Activated CD8-positive, alpha-beta T cell treated with anti-CD3 and anti-CD28 coated beads for 36 hours (primary cell): Measurements from ENCODE around the gene LEMD1. TPM values are rescaled to one million over a fixed set of nuclear protein-coding genes. Genes with fewer than 3 reads are reported as not detected.

Source experiments
- ATAC-seq: fragments of 200-7000 bp; cut with Tn5 transposase; one replicate; pipeline ENCODE4 v1.10.0; 2021; ENCODE audit warnings: mild to moderate bottlenecking, moderate library complexity
- CTCF ChIA-PET: fragments of 350-600 bp; sonication (Branson Sonifier 250); formaldehyde crosslinking; loops from one replicate; lab custom pipeline; 2021; ENCODE audit warnings: antibody characterized with exemption; lab: Charles Lee
- POLR2A ChIA-PET: fragments of 350-600 bp; sonication (Branson Sonifier 250); formaldehyde crosslinking; loops from one replicate; lab custom pipeline; 2021; ENCODE audit warnings: antibody characterized with exemption; lab: Charles Lee
- DNase-seq: peaks from one replicate; pipeline ENCODE4 v3.0.0-alpha.2; 2020
- H3K27ac Mint-ChIP-seq: one replicate; pipeline ENCODE4 v1.8.0; 2021; ENCODE audit warnings: mild to moderate bottlenecking, mixed read lengths
- H3K27me3 Mint-ChIP-seq: one replicate; pipeline ENCODE4 v1.8.0; 2021; ENCODE audit warnings: mixed read lengths
- H3K36me3 Mint-ChIP-seq: one replicate; pipeline ENCODE4 v1.8.0; 2021; ENCODE audit warnings: low read depth, mixed read lengths
- H3K4me1 Mint-ChIP-seq: one replicate; pipeline ENCODE4 v1.8.0; 2021; ENCODE audit warnings: low read depth, mixed read lengths
- H3K4me3 Mint-ChIP-seq: one replicate; pipeline ENCODE4 v1.8.0; 2021; ENCODE audit warnings: mild to moderate bottlenecking, moderate library complexity, mixed read lengths
- H3K9me3 Mint-ChIP-seq: one replicate; pipeline ENCODE4 v1.8.0; 2021; ENCODE audit warnings: mixed read lengths
- intact Hi-C: fragments of 100-400 bp; cut with micrococcal nuclease; formaldehyde crosslinking; loops from one replicate; pipeline ENCODE4 v1.10.0; 2022
- total RNA-seq, 2 experiments: library from RNA; stranded (reverse); gene quantifications; one replicate each; pipeline ENCODE4 v1.2.3, GENCODE V29; 2021
- TF ChIP-seq, protein P1 (sequence below): fragments of 200-600 bp; IDR thresholded peaks from one replicate; pipeline ENCODE4 v1.8.0; 2022; ENCODE audit warnings: antibody characterized with exemption, mild to moderate bottlenecking

LEMD1 gene
- total RNA-seq, 2 experiments from 2014 or later, result 0.58 to 0.81 TPM

DNA sequence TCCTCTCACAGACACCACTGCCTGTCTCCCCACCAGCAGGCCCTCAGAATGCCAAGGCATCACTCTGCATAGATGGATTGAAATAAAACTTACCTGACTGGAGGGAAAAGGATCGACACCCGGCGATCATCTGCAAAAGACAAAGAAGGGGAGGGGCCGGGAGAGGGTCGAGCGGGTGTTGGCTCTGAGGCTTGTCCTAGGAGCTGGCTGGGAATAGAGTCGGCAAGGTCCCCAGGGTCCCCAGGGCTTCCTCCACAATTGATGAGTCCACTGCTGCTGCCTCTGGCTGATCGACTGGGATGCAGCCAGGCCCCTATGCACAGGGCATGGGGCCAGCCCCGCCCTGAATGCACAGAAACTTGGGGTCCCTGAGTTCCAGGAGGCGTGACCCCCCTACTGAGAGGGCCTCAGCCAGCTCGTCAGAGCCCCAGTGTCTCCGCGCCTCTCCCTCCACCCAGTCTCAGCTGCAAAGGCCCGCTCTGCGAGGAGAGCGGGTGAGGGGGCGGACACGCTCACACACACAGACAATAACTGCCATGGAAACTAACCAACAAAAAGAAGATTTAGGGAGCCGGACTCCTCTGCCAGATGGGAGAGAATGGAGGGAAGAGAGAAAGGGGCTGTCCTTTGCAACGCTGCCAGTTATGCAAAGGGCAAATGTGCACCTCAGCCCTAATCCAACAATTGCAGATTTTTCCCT, 65.3 kb downstream of the LEMD1 start, which contains the start of gene KLHDC8A:
KLHDC8A (minus strand) TSS at position 483 of the 700 bp plus-strand sequence. CDS start 13,318 bp downstream, outside the sequence.
- ATAC-seq (no peak), DNase-seq (no peak)
- intact Hi-C loops, result no loop called here
- POLR2A ChIA-PET, result no interaction called here
- CTCF ChIA-PET, result interaction anchor here (0.5 to 5.0 kb wide), 7 partner anchors 8 to 167 kb away, joined by 3 to 121 read pairs (median 30); no protein-coding TSS in a partner anchor
- Mint-ChIP-seq H3K36me3 (no peaks in the 10 kb centered on the region), H3K9me3 (no peaks in the 10 kb centered on the region), H3K4me3 (no peak within 1 kb of the TSS), H3K27me3 (peaks cover 4% of the 10 kb centered on the region), H3K4me1 (no peaks in the 10 kb centered on the region), H3K27ac (no peak within 1 kb of the TSS)
- TF ChIP-seq, protein P1, sequence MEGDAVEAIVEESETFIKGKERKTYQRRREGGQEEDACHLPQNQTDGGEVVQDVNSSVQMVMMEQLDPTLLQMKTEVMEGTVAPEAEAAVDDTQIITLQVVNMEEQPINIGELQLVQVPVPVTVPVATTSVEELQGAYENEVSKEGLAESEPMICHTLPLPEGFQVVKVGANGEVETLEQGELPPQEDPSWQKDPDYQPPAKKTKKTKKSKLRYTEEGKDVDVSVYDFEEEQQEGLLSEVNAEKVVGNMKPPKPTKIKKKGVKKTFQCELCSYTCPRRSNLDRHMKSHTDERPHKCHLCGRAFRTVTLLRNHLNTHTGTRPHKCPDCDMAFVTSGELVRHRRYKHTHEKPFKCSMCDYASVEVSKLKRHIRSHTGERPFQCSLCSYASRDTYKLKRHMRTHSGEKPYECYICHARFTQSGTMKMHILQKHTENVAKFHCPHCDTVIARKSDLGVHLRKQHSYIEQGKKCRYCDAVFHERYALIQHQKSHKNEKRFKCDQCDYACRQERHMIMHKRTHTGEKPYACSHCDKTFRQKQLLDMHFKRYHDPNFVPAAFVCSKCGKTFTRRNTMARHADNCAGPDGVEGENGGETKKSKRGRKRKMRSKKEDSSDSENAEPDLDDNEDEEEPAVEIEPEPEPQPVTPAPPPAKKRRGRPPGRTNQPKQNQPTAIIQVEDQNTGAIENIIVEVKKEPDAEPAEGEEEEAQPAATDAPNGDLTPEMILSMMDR, result no peak

DNA sequence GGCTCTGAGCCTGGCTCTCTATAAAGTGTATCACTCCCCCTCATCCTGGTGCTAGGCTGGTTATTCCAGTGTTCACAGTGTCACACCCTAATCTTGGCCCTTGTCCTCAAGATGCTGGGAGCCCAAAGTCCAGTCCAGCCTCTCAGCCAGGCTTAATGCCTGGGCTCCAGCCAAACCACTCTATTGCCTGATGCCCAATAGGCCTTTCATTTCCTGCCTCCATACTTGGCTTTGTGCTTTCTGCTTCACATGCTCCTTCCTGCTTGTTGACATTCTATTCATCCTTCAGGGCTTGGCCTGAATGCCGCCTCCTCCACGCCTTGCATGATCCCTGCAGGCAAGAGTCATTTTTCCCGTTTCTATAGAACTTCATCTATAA, 66.8 kb downstream of the LEMD1 start:
- Mint-ChIP-seq H3K36me3 (no peaks in the 10 kb centered on the region), H3K27ac (no peak overlapping the region), H3K4me1 (no peaks in the 10 kb centered on the region), H3K4me3 (no peak overlapping the region), H3K9me3 (no peaks in the 10 kb centered on the region), H3K27me3 (peaks cover 4% of the 10 kb centered on the region)
- no peak for ATAC-seq
- POLR2A ChIA-PET, result no interaction called here
- CTCF ChIA-PET, result interaction anchor here (0.7 to 5.0 kb wide), 27 partner anchors 8 to 277 kb away, joined by 3 to 121 read pairs (median 10); partner anchors contain the start of gene ELK4
- DNase-seq, result no peak
- TF ChIP-seq, protein P1, result no peak
- intact Hi-C loops, result no loop called here

DNA sequence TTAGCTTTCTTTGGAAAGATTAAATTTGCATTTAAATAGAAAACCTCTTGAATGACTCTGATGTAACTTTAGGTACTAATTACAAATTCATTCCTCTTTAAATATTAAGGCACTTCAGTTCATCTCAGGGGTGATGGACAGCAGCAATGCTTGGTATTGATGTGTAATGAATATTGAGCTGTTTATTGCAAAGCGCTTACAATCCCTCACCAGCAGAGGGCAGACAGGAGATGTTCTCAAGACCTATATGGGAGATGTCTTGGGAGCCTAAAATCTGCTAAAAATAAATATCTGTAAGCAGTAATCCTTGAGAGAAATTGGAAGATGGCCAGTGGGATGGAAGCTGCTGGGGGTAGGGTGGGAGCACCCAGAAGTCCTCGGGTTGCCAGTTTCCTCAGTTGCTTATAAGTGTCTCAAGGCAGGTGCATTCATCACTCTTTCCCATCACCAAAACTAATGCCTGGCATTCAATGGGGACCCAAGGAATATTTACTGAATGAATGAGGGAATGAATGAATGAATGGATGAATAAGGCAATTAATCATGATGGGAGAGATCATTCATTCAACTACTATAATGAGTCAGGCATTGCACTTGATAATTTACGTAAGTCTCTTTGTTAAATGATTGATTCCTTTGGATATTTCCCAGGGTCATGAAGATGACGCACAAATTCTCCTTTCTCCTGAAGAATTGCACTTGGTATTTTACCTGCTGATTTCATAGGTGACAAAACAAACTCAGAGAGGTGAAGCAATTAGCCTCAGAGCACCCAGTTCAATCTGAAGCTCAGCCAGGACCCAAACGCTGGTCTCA, 67.4 kb downstream of the LEMD1 start:
- Mint-ChIP-seq H3K36me3 (no peaks in the 10 kb centered on the region), H3K4me3 (no peak overlapping the region), H3K27me3 (peaks cover 2% of the 10 kb centered on the region), H3K9me3 (no peaks in the 10 kb centered on the region), H3K4me1 (no peaks in the 10 kb centered on the region), H3K27ac (no peak overlapping the region)
- ChIA-PET CTCF (interaction anchor here (0.6 to 5.0 kb wide), 60 partner anchors 8 to 361 kb away, joined by 3 to 121 read pairs (median 4); partner anchors contain the start of genes BLACAT1, ELK4, LEMD1 and NUAK2), POLR2A (interaction anchor here (1.4 kb wide), 1 partner anchor 169 kb away, joined by 6 read pairs; no protein-coding TSS in a partner anchor)
- TF ChIP-seq, protein P1, result peak; percentile 88
- DNase-seq (peak; percentile 82), ATAC-seq (peak; percentile 82)
- intact Hi-C loops, result loop anchor here (1.0 to 5.0 kb wide), 2 partner anchors 132 to 168 kb away; no protein-coding TSS in a partner anchor

DNA sequence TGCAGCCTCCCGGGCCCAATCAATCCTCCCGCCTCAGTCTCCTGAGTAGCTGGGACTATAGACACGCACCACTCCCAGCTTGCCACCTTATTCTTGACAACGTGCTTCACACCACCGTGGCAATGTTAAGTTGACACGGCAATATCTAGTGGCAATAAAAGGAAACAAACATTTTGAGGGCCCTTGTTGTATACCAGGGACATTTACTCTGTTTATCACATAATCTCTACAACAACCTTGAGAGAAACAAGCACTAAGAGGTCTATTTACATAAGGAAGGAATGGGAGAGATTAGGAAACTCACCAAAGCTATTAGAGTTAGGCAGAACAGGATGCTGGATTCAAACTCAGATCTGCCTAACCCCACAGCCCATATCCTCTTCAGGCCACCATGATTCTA, 68.2 kb downstream of the LEMD1 start:
- Mint-ChIP-seq H3K36me3 (no peaks in the 10 kb centered on the region), H3K27me3 (peaks cover 2% of the 10 kb centered on the region), H3K27ac (no peak overlapping the region), H3K4me3 (no peak overlapping the region), H3K9me3 (no peaks in the 10 kb centered on the region), H3K4me1 (no peaks in the 10 kb centered on the region)
- ChIA-PET CTCF (interaction anchor here (0.6 to 5.0 kb wide), 58 partner anchors 9 to 360 kb away, joined by 3 to 121 read pairs (median 4); partner anchors contain the start of genes BLACAT1, ELK4, LEMD1 and NUAK2), POLR2A (interaction anchor here (1.4 kb wide), 1 partner anchor 170 kb away, joined by 6 read pairs; no protein-coding TSS in a partner anchor)
- DNase-seq, result no peak
- TF ChIP-seq, protein P1, result no peak
- intact Hi-C loops, result loop anchor here (1.0 to 5.0 kb wide), 2 partner anchors 133 to 169 kb away; no protein-coding TSS in a partner anchor
- no peak for ATAC-seq
